Measurements from ENCODE around the gene SARM1. TPM values are rescaled to one million over a fixed set of nuclear protein-coding genes. Genes with fewer than 3 reads are reported as not detected.

The SARM1 gene
- total and polyA plus RNA-seq, 9 of the 15 experiments (the other 6 are each of a cell fraction or from before 2014, with no cell fraction given), result 0.04 to 0.55 (median 0.11) TPM; not detected in 2

DNA sequence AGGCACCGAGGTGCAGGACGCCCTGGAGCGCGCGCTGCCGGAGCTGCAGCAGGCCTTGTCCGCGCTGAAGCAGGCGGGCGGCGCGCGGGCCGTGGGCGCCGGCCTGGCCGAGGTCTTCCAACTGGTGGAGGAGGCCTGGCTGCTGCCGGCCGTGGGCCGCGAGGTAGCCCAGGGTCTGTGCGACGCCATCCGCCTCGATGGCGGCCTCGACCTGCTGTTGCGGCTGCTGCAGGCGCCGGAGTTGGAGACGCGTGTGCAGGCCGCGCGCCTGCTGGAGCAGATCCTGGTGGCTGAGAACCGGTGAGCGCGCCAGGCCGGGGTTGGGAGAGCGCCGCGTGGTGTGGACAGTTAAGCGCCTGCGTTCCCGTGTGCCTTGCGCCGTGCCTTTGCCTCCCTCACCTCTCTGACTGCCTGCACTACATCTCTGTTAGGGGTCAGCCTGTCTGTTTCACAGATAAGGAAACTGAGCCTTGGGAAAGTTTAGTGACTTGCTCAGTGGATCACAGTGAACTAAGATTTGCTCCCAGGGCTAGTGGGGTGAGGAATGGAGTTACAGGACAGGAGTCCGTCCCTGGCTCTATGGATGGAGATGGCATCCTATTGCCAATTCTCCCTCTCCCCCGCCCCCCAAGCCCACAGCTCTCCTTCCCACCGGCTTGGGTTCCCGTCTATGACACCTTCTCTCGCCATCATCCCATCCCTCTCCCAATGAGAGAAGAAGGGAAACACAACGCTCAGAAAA is 880 bp downstream of the SARM1 start:
- Histone ChIP-seq H3K4me3 (no peak overlapping the region), H3K9ac (ENCODE audit: insufficient read depth in 1 of 2, low read depth in 2 of 2, low read length in 2 of 2) (no peak overlapping the region), H4K20me1 (replicated peaks; ENCODE audit: control insufficient read depth, insufficient read depth, low read length) (peaks cover 14% of the 10 kb centered on the region), H2AFZ (ENCODE audit: low read depth, low read length) (no peak overlapping the region), H3K27me3 (ENCODE audit: control insufficient read depth in 2 of 2, insufficient read depth in 2 of 2, low read length in 2 of 2) (peaks cover 0 to 4% of the 10 kb centered on the region in 2 experiments; a peak in 1 of 5 replicates), H3K79me2 (ENCODE audit: control insufficient read depth, insufficient read depth, low read length) (no peaks in the 10 kb centered on the region), H3K4me1 (replicated peaks in 1 of 2; ENCODE audit: control insufficient read depth in 2 of 2, insufficient read depth in 2 of 2, low read length in 2 of 2) (peaks cover 16 to 38% of the 10 kb centered on the region in 2 experiments), H3K9me1 (ENCODE audit: control insufficient read depth, insufficient read depth, low read length) (peaks cover 5% of the 10 kb centered on the region), H3K36me3 (ENCODE audit: control insufficient read depth, insufficient read depth, low read length) (no peaks in the 10 kb centered on the region), H3K27ac (ENCODE audit: extremely low read depth, low read depth, low read length) (no peak overlapping the region), H3K4me2 (ENCODE audit: insufficient read depth, low read length) (no peak overlapping the region), H3K9me3 (replicated peaks; ENCODE audit: control insufficient read depth, insufficient read depth, low read depth, low read length) (no peaks in the 10 kb centered on the region)
- TF ChIP-seq MECOM (CRISPR knock-in tag; IDR thresholded peaks at IDR 0.05) (no peak), SMARCA4 (IDR thresholded peaks at IDR 0.05) (no peak), U2AF2 (optimal IDR thresholded peaks at IDR 0.05; ENCODE audit: low read depth, low read length) (no peak), NRF1 (conservative IDR thresholded peaks at IDR 0.05 in 1 of 2, IDR thresholded peaks at IDR 0.05 in 1 of 2) (no peak), KAT8 (IDR thresholded peaks at IDR 0.05; ENCODE audit: low read depth) (no peak), ZNF263 (CRISPR knock-in tag; IDR thresholded peaks at IDR 0.05; ENCODE audit: borderline replicate concordance) (no peak), KLF1 (tag; IDR thresholded peaks at IDR 0.05) (no peak), NBN (IDR thresholded peaks at IDR 0.05; ENCODE audit: low read depth) (no peak), ZNF436 (CRISPR knock-in tag; IDR thresholded peaks at IDR 0.05) (no peak), CBFA2T2 (conservative IDR thresholded peaks at IDR 0.05) (no peak), ZNF707 (CRISPR knock-in tag; conservative IDR thresholded peaks at IDR 0.05) (no peak), TAF1 (IDR thresholded peaks at IDR 0.05; ENCODE audit: control insufficient read depth, extremely low read depth, insufficient read depth, low read length, severe bottlenecking) (no peak), RBM15 (IDR thresholded peaks at IDR 0.05; ENCODE audit: insufficient read depth, low read length) (no peak), POLR2A (conservative IDR thresholded peaks at IDR 0.05) (no peak), RAD51 (IDR thresholded peaks at IDR 0.05; ENCODE audit: borderline replicate concordance, low read depth) (no peak), MLLT1 (IDR thresholded peaks at IDR 0.05) (no peak), ZNF780A (CRISPR knock-in tag; IDR thresholded peaks at IDR 0.05) (no peak), TCF3 (CRISPR knock-in tag; IDR thresholded peaks at IDR 0.05) (no peak)
- in situ Hi-C loops (cut with MboI) (no loop called here), intact Hi-C loops (cut with micrococcal nuclease) (no loop called here)
- FAIRE-seq (no peak), DNase-seq (ENCODE audit: extremely low read depth in 1 of 4, low spot score in 3 of 4) (no peak), ATAC-seq (no peak)
- 85% methylated on average over 26 of the region's 53 CpGs for WGBS (ENCODE audit: insufficient coverage, low coverage, missing lambda C conversion rate)
- POLR2A ChIA-PET, result interaction anchor here (0.6 to 1.2 kb wide), 3 partner anchors 15 to 52 kb away, joined by 3 to 5 read pairs (median 3); partner anchors contain the start of gene POLDIP2
- CTCF ChIA-PET (ENCODE audit: low intra/inter-chr PET ratio), result no interaction called here
- no TSS peak for BruUV-seq (replicated peaks)

Measured in K562 (cell line).